Astrocyte of the cerebellum (primary cell): ENCODE results near the gene TMEM33.
"Not testable (repeated sequence)": the region's sequence is repeated elsewhere in the genome, so short reads cannot be mapped to it uniquely, and the experiment has no call there.

Experiments used
- DNase-seq: peaks from one replicate; pipeline ENCODE4 v3.0.0-alpha.2; 2011; ENCODE audit warnings: low read depth
- H3K4me3 ChIP-seq: 2 replicates; pipeline ENCODE4 v1.5.1; 2011; ENCODE audit warnings: mild to moderate bottlenecking, low read depth, low read length, moderate library complexity
- in situ Hi-C: cut with HindIII; loops from 2 replicates; pipeline ENCODE4 v1.10.0; 2017; ENCODE audit warnings: low sequenced_read_pairs
- TF ChIP-seq, protein P1 (sequence below): IDR thresholded peaks from 2 replicates; pipeline ENCODE4 v1.5.1; 2012; ENCODE audit warnings: low read length, low read depth, moderate library complexity, mild to moderate bottlenecking; ENCODE audit errors: missing control alignments

TMEM33 gene

DNA sequence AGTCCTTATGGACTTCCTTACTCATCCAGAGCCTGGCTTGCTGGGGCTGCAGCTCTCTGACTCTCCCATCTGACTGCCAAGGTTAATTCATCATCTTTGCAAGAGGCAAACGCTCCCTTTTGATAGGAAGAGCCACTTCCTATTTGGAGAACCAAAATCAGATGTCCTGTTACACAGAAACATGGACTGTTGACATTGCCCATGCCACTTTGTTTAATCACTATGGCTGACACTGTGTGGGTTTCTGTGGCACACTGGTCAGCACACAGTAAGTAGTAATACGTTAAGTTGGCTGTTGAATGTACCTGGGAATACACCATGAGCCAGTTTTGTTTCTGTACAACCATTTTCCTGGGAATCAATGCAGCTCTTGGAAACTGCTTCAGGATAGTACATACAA is 45.1 kb upstream of the TMEM33 start:
- DNase-seq, result no peak
- in situ Hi-C loops, result loop anchor here (25.0 kb wide), 2 partner anchors 178 to 603 kb away; no protein-coding TSS in a partner anchor
- H3K4me3 ChIP-seq, result no peak overlapping the region
- TF ChIP-seq, protein P1, sequence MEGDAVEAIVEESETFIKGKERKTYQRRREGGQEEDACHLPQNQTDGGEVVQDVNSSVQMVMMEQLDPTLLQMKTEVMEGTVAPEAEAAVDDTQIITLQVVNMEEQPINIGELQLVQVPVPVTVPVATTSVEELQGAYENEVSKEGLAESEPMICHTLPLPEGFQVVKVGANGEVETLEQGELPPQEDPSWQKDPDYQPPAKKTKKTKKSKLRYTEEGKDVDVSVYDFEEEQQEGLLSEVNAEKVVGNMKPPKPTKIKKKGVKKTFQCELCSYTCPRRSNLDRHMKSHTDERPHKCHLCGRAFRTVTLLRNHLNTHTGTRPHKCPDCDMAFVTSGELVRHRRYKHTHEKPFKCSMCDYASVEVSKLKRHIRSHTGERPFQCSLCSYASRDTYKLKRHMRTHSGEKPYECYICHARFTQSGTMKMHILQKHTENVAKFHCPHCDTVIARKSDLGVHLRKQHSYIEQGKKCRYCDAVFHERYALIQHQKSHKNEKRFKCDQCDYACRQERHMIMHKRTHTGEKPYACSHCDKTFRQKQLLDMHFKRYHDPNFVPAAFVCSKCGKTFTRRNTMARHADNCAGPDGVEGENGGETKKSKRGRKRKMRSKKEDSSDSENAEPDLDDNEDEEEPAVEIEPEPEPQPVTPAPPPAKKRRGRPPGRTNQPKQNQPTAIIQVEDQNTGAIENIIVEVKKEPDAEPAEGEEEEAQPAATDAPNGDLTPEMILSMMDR, result no peak

DNA sequence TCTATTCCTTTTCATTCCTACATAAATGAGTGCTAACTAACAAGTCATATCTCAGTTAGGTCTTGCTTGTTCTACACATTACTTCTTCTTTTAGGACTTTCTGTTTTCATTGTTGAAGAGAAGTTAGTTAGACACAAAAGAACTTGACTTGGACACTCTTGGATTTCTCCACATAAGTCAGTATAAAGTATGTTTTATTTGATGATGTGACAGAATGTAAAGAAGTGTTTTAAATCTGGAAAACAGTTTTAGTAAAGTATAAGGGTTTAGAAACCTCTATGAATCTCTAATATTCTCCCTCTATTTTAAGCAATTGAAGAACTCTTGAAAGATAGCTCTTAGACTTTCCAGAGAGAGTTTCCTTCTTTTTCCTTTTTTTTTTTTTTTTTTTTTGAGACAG is 38.6 kb upstream of the TMEM33 start:
- in situ Hi-C loops, result loop anchor here (25.0 kb wide), 2 partner anchors 184 to 609 kb away; no protein-coding TSS in a partner anchor
- TF ChIP-seq, protein P1, result no peak
- DNase-seq, result no peak

DNA sequence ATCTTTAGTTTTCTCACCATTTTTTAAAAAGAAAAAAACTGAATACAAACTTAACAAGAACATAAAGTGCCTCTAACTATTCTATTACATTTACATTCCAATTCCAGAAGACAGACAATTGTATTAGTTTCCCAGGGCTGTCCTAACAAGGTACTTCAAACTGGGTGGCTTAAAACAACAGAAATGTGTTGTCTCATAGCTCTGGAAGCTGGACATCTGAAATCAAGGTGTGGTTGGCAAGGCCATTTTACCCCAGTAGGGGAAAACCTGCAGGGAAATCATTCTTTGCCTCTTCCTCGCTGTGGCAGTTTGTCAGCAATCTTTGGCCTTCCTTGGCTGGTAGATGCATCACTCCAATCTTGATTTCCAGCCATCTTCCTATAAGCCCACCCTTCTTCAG is 37.5 kb upstream of the TMEM33 start:
- no peak overlapping the region for H3K4me3 ChIP-seq
- in situ Hi-C loops, result loop anchor here (25.0 kb wide), 2 partner anchors 185 to 610 kb away; no protein-coding TSS in a partner anchor
- TF ChIP-seq, protein P1, result no peak
- DNase-seq, result no peak

More for the DNA sequence above, 38.6 kb upstream of the TMEM33 start:
- H3K4me3 ChIP-seq, result no peak overlapping the region

DNA sequence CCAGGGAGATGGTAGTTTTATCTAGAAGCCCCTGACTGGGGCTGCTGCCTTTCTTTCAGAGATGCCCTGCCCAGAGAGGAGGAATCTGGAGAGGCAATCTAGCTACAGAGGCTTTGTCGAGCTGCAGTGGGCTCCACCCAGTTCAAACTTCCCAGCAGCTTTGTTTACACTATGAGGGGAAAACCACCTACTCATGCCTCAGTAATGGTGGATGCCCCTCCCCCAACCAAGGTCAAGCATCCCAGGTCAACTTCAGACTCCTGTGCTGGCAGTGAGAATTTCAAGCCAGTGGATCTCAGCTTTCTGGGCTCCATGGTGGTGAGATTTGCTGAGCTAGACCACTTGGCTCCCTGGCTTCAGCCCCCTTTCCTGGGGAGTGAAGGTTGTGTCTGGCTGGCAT is 26.1 kb upstream of the TMEM33 start:
- H3K4me3 ChIP-seq, DNase-seq, in situ Hi-C loops: not testable (repeated sequence)

DNA sequence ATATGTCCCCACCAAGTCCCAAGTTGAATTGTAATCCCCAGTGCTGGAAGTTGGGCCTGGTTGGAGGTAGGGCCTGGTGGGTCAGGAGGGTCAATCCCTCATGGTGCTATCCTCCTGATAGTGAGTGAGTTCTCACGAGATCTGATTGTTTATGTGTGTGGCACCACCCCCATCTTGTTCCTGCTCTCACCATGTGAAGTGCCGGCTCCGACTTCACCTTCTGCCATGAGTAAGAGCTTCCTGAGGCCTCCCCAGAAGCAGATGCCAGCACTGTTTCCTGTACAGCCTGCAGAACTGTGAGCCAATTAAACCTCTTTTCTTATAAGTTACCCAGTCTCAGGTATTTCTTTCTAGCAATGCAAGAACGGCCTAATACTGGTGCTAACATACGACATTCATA is 22.7 kb upstream of the TMEM33 start:
- TF ChIP-seq, protein P1, result no peak
- no peak overlapping the region for H3K4me3 ChIP-seq
- in situ Hi-C loops, result no loop called here
- DNase-seq, result no peak

DNA sequence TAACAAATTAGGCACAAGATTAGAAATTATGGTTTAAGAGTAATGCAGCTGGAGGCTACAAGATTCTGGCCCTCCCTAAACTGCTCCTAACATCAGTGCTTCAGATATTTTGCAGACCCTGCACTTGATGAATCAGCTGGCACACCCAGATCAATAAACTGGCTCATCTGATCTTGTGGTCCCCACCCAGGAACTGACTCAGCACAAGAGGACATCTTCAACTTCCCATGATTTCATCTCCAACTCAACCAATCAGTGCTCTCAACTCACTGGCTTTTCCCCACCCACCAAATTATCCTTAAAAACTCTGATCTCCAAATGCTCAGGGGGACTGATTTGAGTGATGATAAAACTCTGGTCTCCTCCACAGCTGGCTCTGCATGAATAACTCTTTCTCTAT is 21.7 kb upstream of the TMEM33 start:
- no peak for DNase-seq

DNA sequence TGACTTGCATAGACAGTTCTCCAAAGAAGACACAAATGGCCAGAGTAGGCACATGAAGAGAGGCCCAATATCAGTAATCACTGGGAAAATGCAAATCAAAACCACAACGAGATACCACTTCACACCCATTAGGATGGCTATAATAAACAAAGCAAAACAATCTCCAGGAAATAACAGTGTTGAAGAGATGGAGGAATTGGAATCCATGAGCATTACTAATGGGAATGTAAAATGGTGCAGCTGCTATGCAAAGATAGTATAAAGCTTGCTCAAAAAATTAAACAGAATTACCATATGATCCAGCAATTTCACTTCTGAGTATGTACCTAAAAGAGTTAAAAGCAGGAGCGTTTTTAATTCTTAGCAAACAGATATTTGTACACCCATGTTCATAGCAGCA is 17.0 kb upstream of the TMEM33 start:
- TF ChIP-seq, protein P1, result no peak
- in situ Hi-C loops, result no loop called here
- H3K4me3 ChIP-seq, result no peak overlapping the region
- DNase-seq, result no peak

More for the DNA sequence above, 21.7 kb upstream of the TMEM33 start:
- in situ Hi-C loops, result no loop called here
- H3K4me3 ChIP-seq, result no peak overlapping the region
- TF ChIP-seq, protein P1, result no peak

DNA sequence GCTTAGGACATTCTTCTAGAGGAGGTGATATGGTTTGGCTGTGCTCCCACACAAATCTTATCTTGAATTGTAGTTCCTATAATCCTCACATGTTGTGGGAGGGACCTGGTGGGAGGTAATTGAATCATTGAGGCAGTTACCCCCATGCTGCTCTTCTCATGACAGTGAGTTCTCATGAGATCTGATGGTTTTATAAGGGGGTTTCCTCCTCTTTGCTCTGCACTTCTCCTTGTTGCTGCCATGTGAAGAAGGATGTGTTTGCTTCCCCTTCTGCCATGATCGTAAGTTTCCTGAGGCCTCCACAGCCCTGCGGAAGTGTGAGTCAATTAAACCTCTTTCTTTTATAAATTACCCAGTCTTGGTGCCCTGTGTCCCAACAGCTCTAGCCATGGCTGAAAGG is 14.8 kb upstream of the TMEM33 start:
- H3K4me3 ChIP-seq, DNase-seq, in situ Hi-C loops: not testable (repeated sequence)
